Measurements from ENCODE around the gene TNRC6A.

TNRC6A gene

DNA sequence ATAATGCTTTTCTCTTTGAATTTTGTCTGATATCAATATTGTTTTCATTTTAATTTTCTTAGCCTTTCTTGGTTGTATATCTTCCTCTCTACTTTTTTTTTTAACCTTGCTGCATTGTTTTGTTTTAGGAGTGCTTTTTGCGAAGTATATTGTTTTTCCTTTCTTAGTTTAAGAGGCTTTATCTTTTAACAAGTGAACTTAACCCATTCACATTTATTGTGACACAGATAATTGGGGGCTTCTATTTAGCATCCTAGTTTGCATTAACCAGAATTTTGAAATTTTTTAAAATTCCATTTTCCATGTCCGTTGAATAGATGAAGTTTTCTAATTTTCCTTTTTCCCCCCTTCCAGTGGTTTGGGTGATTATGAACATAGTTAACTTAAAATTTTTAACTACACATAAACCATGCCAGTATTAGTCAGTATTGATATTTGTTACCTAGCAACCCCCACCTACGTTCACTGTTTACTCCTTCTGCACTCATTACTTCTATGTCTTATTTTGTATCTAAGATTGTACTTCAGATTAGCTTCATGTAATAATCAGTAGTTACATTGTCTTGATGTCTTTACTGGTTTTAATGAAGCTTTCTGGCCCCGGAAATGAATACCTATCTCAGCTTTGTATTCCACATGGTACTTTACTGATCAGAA is 44.4 kb downstream of the TNRC6A start:
- H3K79me1 ChIP-seq (ENCODE audit: low read length), result peaks cover 9% of the 10 kb centered on the region
- no peak overlapping the region for H2AK5ac ChIP-seq (ENCODE audit: low read length)
- H3K27me3 ChIP-seq (ENCODE audit: insufficient read depth, low read length, poor library complexity), result no peaks in the 10 kb centered on the region
- H3K4me1 ChIP-seq (ENCODE audit: control insufficient read depth, low read depth, low read length), result no peaks in the 10 kb centered on the region
- no peak for DNase-seq
- no peak overlapping the region for H3K56ac ChIP-seq (ENCODE audit: low read length)
- peaks cover 2% of the 10 kb centered on the region for H3K36me3 ChIP-seq (ENCODE audit: control insufficient read depth, insufficient read depth, low read length)
- no peak overlapping the region for H3K4me2 ChIP-seq (ENCODE audit: low read length)
- no peak overlapping the region for H2BK5ac ChIP-seq (ENCODE audit: low read length)
- no peak overlapping the region for H3K23ac ChIP-seq (ENCODE audit: low read length)
- H3K4ac ChIP-seq (ENCODE audit: low read depth, low read length), result no peak overlapping the region
- no peak overlapping the region for H2BK15ac ChIP-seq (replicated peaks; ENCODE audit: low read depth)
- H3K27ac ChIP-seq (ENCODE audit: low read depth, low read length), result no peak overlapping the region
- H3K4me3 ChIP-seq (ENCODE audit: low read length), result no peak overlapping the region
- H4K5ac ChIP-seq (ENCODE audit: low read length), result no peak overlapping the region
- no peak overlapping the region for H3K18ac ChIP-seq (ENCODE audit: low read length)
- H4K8ac ChIP-seq (ENCODE audit: low read depth, low read length), result no peak overlapping the region
- no peak overlapping the region for H3K9ac ChIP-seq (ENCODE audit: low read length)
- WGBS (ENCODE audit: extremely low coverage, insufficient coverage, low lambda C conversion rate), result no CpG with 5 or more reads among the region's 4 CpGs
- peaks cover 22% of the 10 kb centered on the region for H3K79me2 ChIP-seq (ENCODE audit: control insufficient read depth, insufficient read depth, low read length)
- H2BK120ac ChIP-seq (ENCODE audit: low read depth, low read length), result no peak overlapping the region

DNA sequence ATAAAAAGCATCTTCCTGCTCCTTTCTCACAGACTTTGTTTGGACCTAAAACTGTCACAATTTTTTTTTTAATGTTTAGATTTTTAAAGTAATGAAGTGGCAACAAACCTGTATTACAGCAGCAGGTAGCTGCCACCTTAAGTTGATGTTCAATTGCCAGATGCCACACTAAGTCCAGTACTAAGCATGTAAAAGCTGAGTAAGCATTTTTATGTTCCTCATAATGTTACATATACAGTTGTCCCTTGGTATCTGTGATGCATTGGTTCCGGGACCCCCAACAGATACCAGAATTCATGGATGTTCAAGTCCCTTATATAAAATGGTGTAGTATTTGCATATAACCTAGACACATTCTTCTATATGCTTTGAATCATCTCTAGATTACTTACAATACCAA is 45.1 kb downstream of the TNRC6A start:
- Histone ChIP-seq H3K56ac (ENCODE audit: low read length) (no peak overlapping the region), H3K9ac (ENCODE audit: low read length) (no peak overlapping the region), H3K4ac (ENCODE audit: low read depth, low read length) (no peak overlapping the region), H3K27me3 (ENCODE audit: insufficient read depth, low read length, poor library complexity) (no peaks in the 10 kb centered on the region), H2BK120ac (ENCODE audit: low read depth, low read length) (no peak overlapping the region), H3K18ac (ENCODE audit: low read length) (no peak overlapping the region), H3K79me1 (ENCODE audit: low read length) (peaks cover 9% of the 10 kb centered on the region), H4K5ac (ENCODE audit: low read length) (no peak overlapping the region), H3K4me3 (ENCODE audit: low read length) (no peak overlapping the region), H3K23ac (ENCODE audit: low read length) (no peak overlapping the region), H3K27ac (ENCODE audit: low read depth, low read length) (no peak overlapping the region), H2AK5ac (ENCODE audit: low read length) (no peak overlapping the region), H3K36me3 (ENCODE audit: control insufficient read depth, insufficient read depth, low read length) (peaks cover 2% of the 10 kb centered on the region), H2BK15ac (replicated peaks; ENCODE audit: low read depth) (no peak overlapping the region), H2BK5ac (ENCODE audit: low read length) (no peak overlapping the region), H3K79me2 (ENCODE audit: control insufficient read depth, insufficient read depth, low read length) (peaks cover 22% of the 10 kb centered on the region), H3K4me1 (ENCODE audit: control insufficient read depth, low read depth, low read length) (no peaks in the 10 kb centered on the region), H4K8ac (ENCODE audit: low read depth, low read length) (no peak overlapping the region), H3K4me2 (ENCODE audit: low read length) (no peak overlapping the region)
- no peak for DNase-seq
- WGBS (ENCODE audit: extremely low coverage, insufficient coverage, low lambda C conversion rate), result no CpG with 5 or more reads among the region's 1 CpG

DNA sequence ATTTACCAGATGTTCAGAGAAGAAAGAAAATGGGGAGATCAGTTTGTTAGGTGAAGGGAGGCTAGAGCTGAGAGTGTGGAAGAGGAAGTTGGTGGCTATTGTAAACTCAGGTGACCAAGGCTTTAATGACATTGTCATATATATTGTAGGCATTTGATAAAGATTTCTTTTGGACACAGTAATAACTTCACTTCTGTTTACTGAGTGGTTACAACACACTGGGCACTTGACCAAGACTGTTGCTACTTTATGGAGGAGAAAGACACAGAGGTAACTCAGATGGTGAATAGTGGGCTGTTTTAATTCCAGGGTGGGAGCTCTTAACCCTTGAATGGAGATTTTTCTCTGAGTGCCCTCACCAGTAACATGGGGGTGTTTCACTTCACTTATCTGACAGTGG is 46.0 kb downstream of the TNRC6A start:
- Histone ChIP-seq H3K9ac (ENCODE audit: low read length) (no peak overlapping the region), H3K36me3 (ENCODE audit: control insufficient read depth, insufficient read depth, low read length) (peaks cover 4% of the 10 kb centered on the region)

DNA sequence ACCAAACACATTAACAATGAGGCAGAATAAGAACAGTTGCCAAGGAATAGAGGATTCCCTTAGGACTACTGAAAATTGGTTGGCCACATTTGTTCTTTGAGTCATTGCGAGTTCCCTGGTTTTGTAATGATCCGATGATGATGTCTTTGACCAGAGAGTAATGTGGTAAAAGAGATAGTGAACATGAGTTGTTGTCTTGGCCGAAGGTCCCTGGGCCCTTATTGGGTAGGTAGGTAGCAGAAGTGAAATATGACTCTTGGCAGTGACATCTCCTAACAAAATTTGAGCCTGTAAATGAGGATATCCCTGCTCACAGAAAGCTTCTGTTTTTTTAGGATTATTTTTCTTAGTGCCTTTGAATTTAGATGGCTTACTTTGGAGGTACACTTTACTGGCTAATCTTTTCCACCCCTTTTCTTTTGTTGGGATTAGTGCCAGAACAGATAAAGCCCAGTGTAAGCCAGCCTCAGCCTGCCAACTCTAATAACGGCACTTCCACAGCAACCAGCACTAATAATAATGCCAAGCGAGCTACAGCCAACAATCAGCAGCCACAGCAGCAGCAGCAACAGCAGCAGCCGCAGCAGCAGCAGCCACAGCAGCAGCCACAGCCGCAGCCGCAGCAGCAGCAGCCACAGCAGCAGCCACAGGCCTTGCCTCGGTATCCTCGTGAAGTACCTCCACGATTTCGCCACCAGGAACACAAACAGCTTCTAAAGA is 47.2 kb downstream of the TNRC6A start:
- Histone ChIP-seq H4K5ac (ENCODE audit: low read length) (no peak overlapping the region), H3K23ac (ENCODE audit: low read length) (no peak overlapping the region), H3K4me1 (ENCODE audit: control insufficient read depth, low read depth, low read length) (no peaks in the 10 kb centered on the region), H2AK5ac (ENCODE audit: low read length) (no peak overlapping the region), H3K27ac (ENCODE audit: low read depth, low read length) (no peak overlapping the region), H2BK120ac (ENCODE audit: low read depth, low read length) (no peak overlapping the region), H3K36me3 (ENCODE audit: control insufficient read depth, insufficient read depth, low read length) (peaks cover 4% of the 10 kb centered on the region), H3K9ac (ENCODE audit: low read length) (no peak overlapping the region), H2BK15ac (replicated peaks; ENCODE audit: low read depth) (no peak overlapping the region), H4K8ac (ENCODE audit: low read depth, low read length) (no peak overlapping the region), H3K27me3 (ENCODE audit: insufficient read depth, low read length, poor library complexity) (no peaks in the 10 kb centered on the region), H3K18ac (ENCODE audit: low read length) (no peak overlapping the region), H3K4ac (ENCODE audit: low read depth, low read length) (no peak overlapping the region), H2BK5ac (ENCODE audit: low read length) (no peak overlapping the region), H3K4me2 (ENCODE audit: low read length) (no peak overlapping the region), H3K4me3 (ENCODE audit: low read length) (no peak overlapping the region), H3K79me2 (ENCODE audit: control insufficient read depth, insufficient read depth, low read length) (peaks cover 17% of the 10 kb centered on the region), H3K79me1 (ENCODE audit: low read length) (peaks cover 9% of the 10 kb centered on the region), H3K56ac (ENCODE audit: low read length) (no peak overlapping the region)
- no peak for DNase-seq
- no CpG with 5 or more reads among the region's 12 CpGs for whole genome bisulfite sequencing (ENCODE audit: extremely low coverage, insufficient coverage, low lambda C conversion rate)

More for the DNA sequence above, 46.0 kb downstream of the TNRC6A start:
- Histone ChIP-seq H3K56ac (ENCODE audit: low read length) (no peak overlapping the region), H3K4me1 (ENCODE audit: control insufficient read depth, low read depth, low read length) (no peaks in the 10 kb centered on the region), H3K79me1 (ENCODE audit: low read length) (peaks cover 7% of the 10 kb centered on the region), H2BK5ac (ENCODE audit: low read length) (no peak overlapping the region), H4K5ac (ENCODE audit: low read length) (no peak overlapping the region), H3K4me2 (ENCODE audit: low read length) (no peak overlapping the region), H3K79me2 (ENCODE audit: control insufficient read depth, insufficient read depth, low read length) (peaks cover 19% of the 10 kb centered on the region), H3K4me3 (ENCODE audit: low read length) (no peak overlapping the region), H3K23ac (ENCODE audit: low read length) (no peak overlapping the region), H2BK15ac (replicated peaks; ENCODE audit: low read depth) (no peak overlapping the region), H3K18ac (ENCODE audit: low read length) (no peak overlapping the region), H2AK5ac (ENCODE audit: low read length) (no peak overlapping the region), H2BK120ac (ENCODE audit: low read depth, low read length) (no peak overlapping the region), H4K8ac (ENCODE audit: low read depth, low read length) (no peak overlapping the region), H3K27ac (ENCODE audit: low read depth, low read length) (no peak overlapping the region), H3K27me3 (ENCODE audit: insufficient read depth, low read length, poor library complexity) (no peaks in the 10 kb centered on the region), H3K4ac (ENCODE audit: low read depth, low read length) (no peak overlapping the region)
- DNase-seq, result no peak

DNA sequence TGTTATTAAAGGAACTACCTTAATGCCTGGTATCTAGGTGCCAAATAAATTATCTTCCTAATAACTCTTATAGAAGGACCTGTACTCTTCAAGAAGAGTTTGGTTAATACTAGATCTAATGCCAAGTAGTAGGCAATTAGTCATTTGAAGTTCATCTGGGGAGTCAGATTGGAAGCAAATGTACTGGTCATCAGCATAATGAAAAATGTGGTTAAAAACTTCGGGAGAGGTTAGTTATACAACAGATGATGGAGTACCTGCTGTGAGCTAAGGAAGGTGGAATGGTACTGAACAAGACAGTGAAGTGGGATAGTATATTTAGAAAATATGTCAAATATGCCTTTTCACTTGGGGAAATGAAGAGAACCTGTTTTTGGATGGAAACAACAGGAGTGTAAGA is 49.2 kb downstream of the TNRC6A start:
- H3K18ac ChIP-seq (ENCODE audit: low read length), result no peak overlapping the region
- H3K9ac ChIP-seq (ENCODE audit: low read length), result no peak overlapping the region
- no peak overlapping the region for H3K4ac ChIP-seq (ENCODE audit: low read depth, low read length)
- H2BK15ac ChIP-seq (replicated peaks; ENCODE audit: low read depth), result no peak overlapping the region
- H2BK120ac ChIP-seq (ENCODE audit: low read depth, low read length), result no peak overlapping the region
- no peak overlapping the region for H3K4me3 ChIP-seq (ENCODE audit: low read length)
- no peak overlapping the region for H3K27ac ChIP-seq (ENCODE audit: low read depth, low read length)
- peaks cover 11% of the 10 kb centered on the region for H3K79me2 ChIP-seq (ENCODE audit: control insufficient read depth, insufficient read depth, low read length)
- H2BK5ac ChIP-seq (ENCODE audit: low read length), result no peak overlapping the region
- no peak overlapping the region for H3K4me2 ChIP-seq (ENCODE audit: low read length)
- no CpG with 5 or more reads among the region's 1 CpG for WGBS (ENCODE audit: extremely low coverage, insufficient coverage, low lambda C conversion rate)
- no peak overlapping the region for H3K23ac ChIP-seq (ENCODE audit: low read length)
- H3K4me1 ChIP-seq (ENCODE audit: control insufficient read depth, low read depth, low read length), result no peaks in the 10 kb centered on the region
- H3K27me3 ChIP-seq (ENCODE audit: insufficient read depth, low read length, poor library complexity), result no peaks in the 10 kb centered on the region
- DNase-seq, result no peak
- H4K8ac ChIP-seq (ENCODE audit: low read depth, low read length), result no peak overlapping the region
- peaks cover 4% of the 10 kb centered on the region for H3K36me3 ChIP-seq (ENCODE audit: control insufficient read depth, insufficient read depth, low read length)
- peaks cover 8% of the 10 kb centered on the region for H3K79me1 ChIP-seq (ENCODE audit: low read length)
- no peak overlapping the region for H3K56ac ChIP-seq (ENCODE audit: low read length)
- no peak overlapping the region for H2AK5ac ChIP-seq (ENCODE audit: low read length)
- no peak overlapping the region for H4K5ac ChIP-seq (ENCODE audit: low read length)

GRCh38 chr16:24781256-24781655 is 51.8 kb downstream of the TNRC6A start:
- Histone ChIP-seq H3K4me2 (ENCODE audit: low read length) (no peak overlapping the region), H3K23ac (ENCODE audit: low read length) (no peak overlapping the region), H3K79me1 (ENCODE audit: low read length) (peaks cover 4% of the 10 kb centered on the region), H3K56ac (ENCODE audit: low read length) (no peak overlapping the region), H3K79me2 (ENCODE audit: control insufficient read depth, insufficient read depth, low read length) (peaks cover 1% of the 10 kb centered on the region), H3K18ac (ENCODE audit: low read length) (no peak overlapping the region), H3K4me1 (ENCODE audit: control insufficient read depth, low read depth, low read length) (no peaks in the 10 kb centered on the region), H2BK120ac (ENCODE audit: low read depth, low read length) (no peak overlapping the region), H4K8ac (ENCODE audit: low read depth, low read length) (no peak overlapping the region), H4K5ac (ENCODE audit: low read length) (no peak overlapping the region), H3K27me3 (ENCODE audit: insufficient read depth, low read length, poor library complexity) (no peaks in the 10 kb centered on the region), H2BK5ac (ENCODE audit: low read length) (no peak overlapping the region), H3K9ac (ENCODE audit: low read length) (no peak overlapping the region), H2BK15ac (replicated peaks; ENCODE audit: low read depth) (no peak overlapping the region), H3K27ac (ENCODE audit: low read depth, low read length) (no peak overlapping the region), H2AK5ac (ENCODE audit: low read length) (no peak overlapping the region), H3K4ac (ENCODE audit: low read depth, low read length) (no peak overlapping the region), H3K36me3 (ENCODE audit: control insufficient read depth, insufficient read depth, low read length) (peaks cover 4% of the 10 kb centered on the region), H3K4me3 (ENCODE audit: low read length) (no peak overlapping the region)
- no CpG with 5 or more reads among the region's 2 CpGs for WGBS (ENCODE audit: extremely low coverage, insufficient coverage, low lambda C conversion rate)
- no peak for DNase-seq
